GM19397 (cell line): ENCODE results near the gene TOB1.
"Not testable (repeated sequence)": the region's sequence is repeated elsewhere in the genome, so short reads cannot be mapped to it uniquely, and the experiment has no call there.

Source experiments
- ATAC-seq: cut with Tn5 transposase; IDR thresholded peaks from one replicate; pipeline ENCODE4 v1.9.1; 2021; ENCODE audit warnings: mild to moderate bottlenecking, moderate library complexity; ENCODE audit not compliant: unreplicated experiment

Gene TOB1

GRCh38 chr17:50899005-50899460, 32.9 kb upstream of the TOB1 start:
- ATAC-seq = no peak

GRCh38 chr17:50898369-50899004, 32.3 kb upstream of the TOB1 start:
- ATAC-seq = no peak

GRCh38 chr17:50894513-50894912, 28.4 kb upstream of the TOB1 start:
- ATAC-seq = not testable (repeated sequence)

GRCh38 chr17:50893183-50893993, 27.2 kb upstream of the TOB1 start:
- no peak for ATAC-seq

DNA sequence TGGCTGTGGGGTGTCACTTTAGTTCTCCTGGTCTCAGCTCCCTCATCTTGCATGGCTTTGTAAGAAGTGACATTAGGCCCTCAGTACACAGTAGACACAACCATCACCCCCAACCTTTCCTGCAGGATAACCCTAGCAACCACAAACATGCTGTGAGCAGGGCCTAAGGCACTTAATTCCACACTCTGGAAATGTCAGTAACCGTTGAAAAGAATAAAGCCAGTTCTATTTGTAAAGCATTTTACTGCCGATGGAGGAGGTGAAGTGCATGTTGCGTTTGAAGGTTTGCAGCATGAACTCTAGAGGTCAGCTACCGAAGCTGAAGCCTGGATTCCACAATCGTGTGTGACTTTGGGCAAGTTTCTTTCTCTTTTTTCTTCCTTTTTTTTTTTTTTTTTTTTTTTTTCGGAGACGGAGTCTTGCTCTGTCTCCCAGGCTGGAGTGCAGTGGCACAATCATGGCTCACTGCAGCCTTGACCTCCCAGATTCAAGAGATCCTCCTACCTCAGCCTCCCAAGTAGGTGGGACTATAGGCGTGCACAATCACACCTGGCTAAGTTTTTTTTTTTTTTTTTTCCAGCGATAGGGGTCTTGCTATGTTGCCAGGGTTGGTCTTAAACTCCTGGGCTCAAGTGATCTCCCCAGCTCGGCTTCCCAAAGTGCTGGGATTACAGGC, 26.1 kb upstream of the TOB1 start:
- ATAC-seq = no peak

GRCh38 chr17:50891577-50891989, 25.4 kb upstream of the TOB1 start:
- no peak for ATAC-seq

GRCh38 chr17:50890675-50891516, 24.7 kb upstream of the TOB1 start:
- no peak for ATAC-seq

- ATAC-seq = no peak
Measured at GRCh38 chr17:50889528-50890118, 23.5 kb upstream of the TOB1 start.

GRCh38 chr17:50887705-50888245, 21.6 kb upstream of the TOB1 start:
- no peak for ATAC-seq

- ATAC-seq = no peak
Measured at GRCh38 chr17:50884439-50885311, 18.5 kb upstream of the TOB1 start.

DNA sequence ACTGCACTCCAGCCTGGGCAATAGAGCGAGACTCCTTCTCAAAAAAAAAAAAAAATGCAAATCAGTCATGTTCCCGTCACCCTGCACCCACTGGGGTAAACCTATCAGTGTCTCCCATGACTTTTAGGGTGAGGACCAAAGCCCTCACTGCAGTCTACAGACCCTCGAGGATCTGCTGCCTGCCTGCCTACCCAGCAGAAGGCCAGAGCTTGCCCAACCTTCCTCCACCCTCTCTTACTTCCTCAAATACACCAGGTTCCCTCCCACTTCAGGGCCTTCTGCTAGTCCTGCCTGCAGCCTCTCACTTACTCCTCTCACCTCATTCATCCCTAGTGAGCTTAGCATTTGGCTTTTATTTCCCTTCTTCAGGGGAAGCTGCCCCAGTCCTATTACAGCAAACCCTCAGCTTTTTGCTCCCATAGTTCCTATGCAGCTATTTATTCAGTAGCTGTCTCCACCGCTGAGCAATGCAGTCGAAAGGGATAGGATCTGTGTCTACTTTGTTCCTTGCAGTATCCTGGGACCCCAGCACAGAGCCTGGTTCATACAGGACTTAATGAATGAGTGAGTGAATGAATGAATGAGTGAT, 17.8 kb upstream of the TOB1 start:
- no peak for ATAC-seq

- ATAC-seq = no peak
Measured at GRCh38 chr17:50882851-50883250, 16.7 kb upstream of the TOB1 start.

DNA sequence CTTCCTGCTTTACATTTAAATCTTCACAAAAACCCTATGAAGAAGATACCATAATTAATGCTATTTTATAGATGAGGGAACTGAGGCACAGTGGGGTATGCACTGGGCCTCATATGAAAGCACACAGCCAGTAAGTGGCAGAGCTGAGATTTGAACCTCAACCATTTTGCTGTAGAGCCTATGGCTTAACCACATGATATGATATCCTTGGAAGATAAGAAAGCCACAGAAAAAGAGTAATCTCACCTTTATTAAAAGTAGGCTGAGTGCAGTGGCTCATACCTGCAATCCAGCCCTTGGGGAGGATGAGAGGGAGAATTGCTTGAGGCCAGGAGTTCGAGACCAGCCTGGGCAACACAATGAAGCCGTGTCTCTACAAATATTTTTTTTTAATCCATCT, 15.0 kb upstream of the TOB1 start:
- no peak for ATAC-seq

- no peak for ATAC-seq
Measured at GRCh38 chr17:50879086-50879485, 12.9 kb upstream of the TOB1 start.

- ATAC-seq = no peak
Measured at GRCh38 chr17:50877838-50878237, 11.7 kb upstream of the TOB1 start.

DNA sequence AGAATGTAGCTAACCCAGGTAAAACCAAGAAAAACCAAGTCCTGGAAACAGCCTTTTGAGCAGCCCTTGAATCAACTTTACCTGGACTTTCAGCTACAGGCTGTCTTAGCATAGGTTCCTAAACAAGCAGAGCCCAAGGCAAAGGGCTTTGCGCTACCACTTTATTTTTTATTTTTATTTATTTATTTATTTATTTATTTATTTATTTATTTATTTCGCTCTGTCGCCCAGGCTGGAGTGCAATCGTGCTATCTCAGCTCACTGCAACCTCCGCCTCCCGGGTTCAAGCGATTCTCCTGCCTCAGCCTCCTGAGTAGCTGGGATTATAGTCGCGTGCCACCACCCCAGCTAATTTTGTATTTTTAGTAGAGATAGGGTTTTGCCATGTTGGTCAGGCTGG, 10.9 kb upstream of the TOB1 start:
- not testable (repeated sequence) for ATAC-seq

DNA sequence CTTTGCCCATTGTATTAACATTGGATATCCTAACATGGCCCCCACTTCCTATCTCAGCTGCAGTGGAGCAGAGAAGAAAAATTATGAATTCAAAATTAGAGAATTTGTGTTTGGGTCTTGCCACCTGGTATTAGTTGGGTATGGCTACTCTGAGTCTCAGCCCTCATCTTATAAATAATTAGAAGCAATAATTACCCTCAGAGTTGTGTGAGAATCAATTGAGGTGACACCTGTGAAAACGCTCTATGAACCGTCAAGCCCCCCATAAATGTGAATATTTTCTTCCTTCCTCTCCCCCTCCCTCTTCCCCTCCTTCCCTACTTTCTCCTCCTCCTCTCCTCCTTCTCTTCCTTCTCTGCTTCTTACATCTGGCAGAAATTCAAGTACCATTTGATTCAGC, 8.9 kb upstream of the TOB1 start:
- ATAC-seq = no peak

GRCh38 chr17:50872710-50873424, 6.7 kb upstream of the TOB1 start:
- no peak for ATAC-seq
